DMS53 treated with DMSO at 0.1 percent for 48 hours (cell line): Measurements from ENCODE around the gene SORCS1.

Experiments
- DNase-seq: peaks from one replicate; lab custom pipeline; 2025; ENCODE audit not compliant: unreplicated experiment; lab: John Stamatoyannopoulos, UW

SORCS1 gene

GRCh38 chr10:106618646-106619045, 545.9 kb downstream of the SORCS1 start:
- DNase-seq = no peak

DNA sequence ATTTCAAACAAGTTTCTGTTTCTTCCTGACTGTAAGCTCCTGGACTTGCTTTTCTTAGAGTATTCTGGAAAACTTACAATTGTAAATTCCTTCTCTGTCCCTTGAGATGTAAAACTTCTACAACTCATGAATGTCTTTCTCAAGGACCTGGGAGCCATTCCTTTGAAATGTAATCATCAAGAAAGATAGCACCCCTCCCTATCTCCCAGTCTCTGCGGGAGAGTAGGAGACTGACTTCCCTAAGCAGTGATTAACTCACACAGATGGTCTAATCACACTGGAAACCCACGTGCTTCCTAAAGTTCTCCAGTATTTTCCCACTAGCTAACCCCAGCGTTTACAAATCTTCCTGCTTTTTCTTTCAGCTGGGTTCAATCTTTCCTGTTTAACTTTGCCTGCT, 549.4 kb downstream of the SORCS1 start:
- no peak for DNase-seq

DNA sequence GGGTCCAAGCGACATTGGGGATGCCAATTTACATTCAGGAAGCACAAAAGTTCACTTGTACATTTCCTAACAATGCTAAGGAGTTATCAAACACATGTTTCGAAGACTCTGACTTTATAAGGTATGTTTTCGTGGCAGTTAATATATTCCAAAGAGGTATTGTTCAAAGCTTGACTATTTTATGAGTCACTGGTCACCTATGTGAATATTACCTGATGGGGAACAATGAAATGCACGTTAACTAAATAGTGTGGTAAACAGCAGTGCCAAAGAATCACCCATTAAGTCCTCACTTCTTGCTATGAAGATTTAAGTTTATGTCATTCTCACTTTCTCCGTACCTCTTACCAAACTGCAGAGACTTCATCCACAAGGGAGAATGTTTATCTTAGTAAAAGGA, 550.2 kb downstream of the SORCS1 start:
- DNase-seq = no peak

DNA sequence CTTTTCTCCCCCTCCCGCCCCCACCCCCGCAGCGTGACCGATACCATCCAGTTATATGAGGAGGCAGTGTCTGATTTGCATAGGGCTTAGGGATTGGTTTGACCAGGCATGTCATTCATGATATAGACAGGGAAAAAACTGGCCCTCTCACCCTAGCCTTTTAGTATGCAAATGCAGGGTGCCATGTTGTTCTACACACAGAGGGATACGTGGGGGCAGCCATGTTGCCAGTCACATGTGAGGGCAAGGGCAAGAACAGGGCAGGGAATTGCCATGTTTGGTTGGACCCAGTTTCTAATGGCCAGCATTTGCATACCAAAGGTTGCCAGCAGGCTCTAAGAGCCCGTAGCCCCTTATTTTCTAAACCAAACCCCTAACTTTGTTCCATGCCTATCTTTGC, 552.1 kb downstream of the SORCS1 start:
- no peak for DNase-seq

DNA sequence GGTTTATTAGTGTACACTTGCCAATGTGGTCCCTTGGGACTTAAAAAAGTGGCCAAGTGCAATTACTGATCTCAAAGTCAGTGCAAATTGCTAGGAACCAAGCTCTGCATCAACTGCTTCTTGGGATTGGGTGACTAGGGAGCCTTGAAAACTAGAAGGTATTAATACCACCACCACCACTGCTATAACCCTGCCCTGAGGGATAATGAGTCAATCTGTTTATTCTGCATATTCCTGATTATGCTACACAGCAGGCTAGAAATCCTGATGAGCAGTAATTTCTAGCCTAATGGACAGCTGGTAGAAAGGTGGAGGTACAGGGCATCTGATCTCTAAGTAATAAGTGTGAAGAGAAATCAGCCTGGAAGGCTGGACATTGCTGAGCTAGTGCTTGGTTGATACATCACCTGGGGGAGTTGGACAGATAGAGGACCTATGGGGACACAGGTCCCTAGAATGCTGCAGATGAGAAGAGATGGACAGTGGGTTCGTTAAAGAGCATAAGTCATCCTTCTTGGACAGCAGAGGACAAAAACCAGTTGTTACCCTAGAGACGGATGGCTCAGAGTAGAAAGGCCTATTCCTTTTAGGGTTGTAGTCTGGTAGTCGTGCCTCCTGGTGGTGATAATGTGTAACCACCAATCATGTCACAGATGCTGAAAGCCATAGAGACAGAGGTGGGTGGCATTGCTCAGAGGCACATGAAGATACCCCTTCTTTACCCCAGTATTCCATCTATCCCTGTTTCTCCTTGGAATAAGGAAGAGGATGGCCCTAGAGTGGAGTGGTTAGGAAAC, 554.8 kb downstream of the SORCS1 start:
- no peak for DNase-seq

DNA sequence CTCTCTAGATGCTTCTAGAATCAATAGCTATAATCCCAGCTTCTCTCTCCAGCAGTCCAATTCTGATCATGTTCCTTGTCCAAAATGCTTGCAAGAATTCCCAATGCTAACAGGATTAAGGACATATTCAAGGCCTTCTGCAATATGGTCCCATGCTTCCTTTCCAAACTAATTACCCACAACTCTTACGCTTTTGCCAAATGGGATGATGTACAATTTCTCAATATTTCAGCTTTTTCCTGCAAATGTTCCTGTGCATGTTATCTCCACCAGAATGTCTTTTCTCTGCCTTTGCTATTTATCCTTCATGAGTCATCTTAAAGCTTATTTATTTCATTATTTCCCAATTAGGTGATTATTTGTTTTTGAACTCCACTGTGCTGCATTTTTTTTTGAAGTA, 556.4 kb downstream of the SORCS1 start:
- DNase-seq = no peak

DNA sequence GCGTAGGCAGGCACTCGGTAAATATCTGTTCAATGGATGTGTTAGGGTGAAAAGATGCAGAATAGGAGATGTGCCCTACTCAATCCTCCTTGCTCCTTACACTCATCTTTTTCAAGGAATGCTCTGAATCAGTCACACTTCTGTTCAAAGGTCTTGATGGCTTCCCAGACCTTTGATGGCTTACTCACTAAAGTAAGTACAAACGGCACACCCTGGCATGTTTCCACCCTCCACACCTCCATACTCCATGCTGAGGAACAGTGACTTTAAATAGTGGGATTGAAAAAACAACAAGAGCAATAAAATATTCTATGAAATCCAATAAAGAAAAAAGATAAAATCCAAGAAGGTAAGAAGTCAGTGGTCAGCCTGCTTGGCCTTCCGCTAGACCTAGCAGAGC, 569.2 kb downstream of the SORCS1 start:
- no peak for DNase-seq

- DNase-seq = no peak
Observed at GRCh38 chr10:106593876-106594275, 570.6 kb downstream of the SORCS1 start.

DNA sequence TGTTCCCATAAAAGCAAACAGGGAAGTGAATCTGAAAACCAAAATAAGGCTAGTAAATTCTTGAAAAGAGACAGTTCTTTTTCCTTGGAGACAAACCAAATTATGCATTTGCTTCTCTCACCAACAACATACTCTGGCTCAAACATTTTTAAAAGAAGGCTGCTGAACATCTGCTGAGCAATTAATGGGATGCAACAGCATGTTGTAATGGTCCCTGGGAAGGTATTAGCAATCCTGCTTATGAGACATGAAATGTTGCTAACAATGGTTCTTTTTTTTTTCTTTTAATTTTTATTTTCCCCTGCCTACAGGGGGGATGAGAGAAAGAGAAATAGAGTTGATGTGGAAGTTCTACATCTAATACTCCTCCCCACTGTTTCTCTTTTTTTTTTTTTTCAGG, 572.1 kb downstream of the SORCS1 start:
- DNase-seq = no peak

DNA sequence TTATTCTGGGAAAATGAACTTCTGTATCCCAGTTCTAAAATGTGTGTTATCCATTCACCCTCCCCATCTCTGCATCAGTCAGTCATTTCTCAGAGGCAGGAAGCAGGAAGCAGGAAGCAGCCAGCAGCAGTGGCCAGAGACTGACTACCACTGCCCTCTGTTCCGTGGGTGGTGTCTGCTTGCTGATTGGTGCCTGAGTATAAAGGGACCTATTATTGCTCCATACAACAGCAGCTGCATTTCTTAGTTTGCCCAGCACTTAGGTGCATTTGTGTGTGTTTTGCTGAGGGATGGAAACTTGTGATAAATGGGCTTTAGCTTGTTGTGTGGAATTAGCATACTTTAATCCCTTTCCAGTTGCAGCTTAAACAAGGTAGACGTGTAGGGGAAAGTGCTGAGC, 582.2 kb downstream of the SORCS1 start:
- no peak for DNase-seq

DNA sequence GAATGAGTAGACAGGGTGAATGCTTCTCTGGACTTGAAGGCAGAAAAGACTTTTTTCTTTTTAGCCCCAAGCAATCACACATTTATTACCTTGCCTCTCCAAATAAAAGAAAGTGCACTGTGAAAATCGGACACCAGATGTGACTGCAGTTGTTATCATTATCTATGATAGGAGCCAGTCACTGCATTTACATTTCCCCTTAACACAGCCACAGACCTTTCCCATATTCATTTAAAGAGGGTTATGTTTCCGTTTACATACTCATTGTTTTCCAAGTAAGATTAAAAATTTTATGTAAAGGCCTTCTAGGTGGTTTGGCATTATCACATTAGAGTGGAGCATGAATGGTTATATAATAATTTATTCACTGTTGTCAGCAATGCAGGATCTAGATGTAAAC, 586.8 kb downstream of the SORCS1 start:
- DNase-seq = no peak

- DNase-seq = no peak
Observed at GRCh38 chr10:106577266-106577665, 587.2 kb downstream of the SORCS1 start.

DNA sequence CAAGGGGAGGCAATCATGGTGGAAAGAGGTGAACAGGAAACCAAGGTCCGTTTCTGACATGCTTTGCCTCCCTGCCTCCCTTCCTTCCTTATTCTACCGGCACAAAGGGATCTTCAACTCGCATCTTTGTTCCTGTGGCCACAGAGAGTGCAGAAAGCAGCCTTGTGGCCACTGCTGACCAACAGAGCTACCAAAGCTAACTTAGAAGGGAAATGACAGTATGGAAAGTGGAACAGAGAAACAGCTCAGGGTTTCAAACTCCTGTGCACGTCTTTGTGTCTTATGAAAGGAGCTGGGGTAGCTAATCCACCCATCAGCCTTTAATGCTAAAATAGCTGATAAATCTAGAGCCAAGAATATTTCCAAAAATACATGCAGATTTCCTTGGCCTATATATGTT, 588.0 kb downstream of the SORCS1 start:
- no peak for DNase-seq

- no peak for DNase-seq
Observed at GRCh38 chr10:106573106-106573505, 591.4 kb downstream of the SORCS1 start.

- DNase-seq = no peak
Observed at GRCh38 chr10:106571192-106571946, 593.1 kb downstream of the SORCS1 start.

DNA sequence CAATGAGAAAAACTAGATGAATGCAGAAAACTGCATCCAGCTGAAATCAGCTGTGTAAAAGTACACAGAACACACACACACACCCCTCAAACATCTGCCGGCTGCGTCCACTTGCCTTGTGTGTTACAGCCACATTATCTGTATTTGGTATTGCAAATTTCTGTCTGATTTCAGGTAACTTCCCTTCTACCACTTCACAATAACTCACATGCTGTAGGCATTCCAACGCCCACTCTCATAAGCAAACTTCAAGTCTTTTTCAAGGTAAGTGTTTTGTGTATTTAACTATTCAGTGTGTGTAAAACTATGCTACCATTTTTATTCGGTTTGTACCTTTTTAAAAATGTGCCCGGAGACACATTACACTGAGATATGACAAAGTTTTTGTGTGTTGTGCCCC, 594.2 kb downstream of the SORCS1 start:
- DNase-seq = no peak

GRCh38 chr10:106567629-106568028, 596.9 kb downstream of the SORCS1 start:
- no peak for DNase-seq

- no peak for DNase-seq
Observed at GRCh38 chr10:106566873-106567272, 597.6 kb downstream of the SORCS1 start.

DNA sequence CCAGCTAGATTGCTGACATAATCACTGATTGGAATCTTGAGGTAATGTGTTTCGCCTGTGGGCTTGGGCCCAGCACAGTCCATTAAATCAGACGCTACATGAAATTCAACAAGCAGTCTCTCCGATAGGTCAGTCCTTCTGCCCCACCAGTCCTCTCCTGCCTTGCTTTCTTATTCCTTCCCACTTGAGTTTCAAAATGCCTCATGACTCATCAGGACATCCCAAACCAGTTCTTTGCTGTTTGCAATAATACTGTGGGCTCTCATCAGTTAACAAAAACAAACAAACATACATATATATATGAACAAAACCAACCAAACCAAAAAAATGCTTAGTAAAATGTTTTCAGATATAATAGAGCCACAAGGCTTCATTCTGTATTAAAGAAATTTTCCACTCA, 599.0 kb downstream of the SORCS1 start:
- DNase-seq = no peak

DNA sequence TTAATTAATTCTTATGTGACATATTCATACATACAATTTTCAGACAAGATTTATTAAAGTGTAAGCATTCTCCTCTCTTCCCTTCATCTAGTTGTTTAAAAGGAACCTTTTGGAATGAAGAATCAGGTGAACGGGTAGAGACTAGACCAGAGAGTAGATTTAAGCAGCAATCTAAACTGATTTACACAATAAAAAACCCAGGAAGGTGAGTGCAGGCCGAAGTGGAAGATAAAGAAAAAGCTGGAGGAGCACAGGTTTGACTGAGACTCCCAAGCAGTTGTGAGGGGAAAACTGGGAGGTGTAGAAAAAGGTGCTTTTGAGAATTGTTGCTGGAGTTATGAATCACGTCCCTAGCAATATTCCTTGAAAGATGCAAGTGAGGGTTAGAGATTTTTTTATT, 601.1 kb downstream of the SORCS1 start:
- no peak for DNase-seq

GRCh38 chr10:106560925-106561640, 603.4 kb downstream of the SORCS1 start:
- no peak for DNase-seq

- no peak for DNase-seq
Observed at GRCh38 chr10:106559442-106559841, 605.1 kb downstream of the SORCS1 start.
